ENCODE data around the gene AP3S2.

The AP3S2 gene

GRCh38 chr15:89833966-89834365, 59.8 kb downstream of the AP3S2 start:
- H3K4me3 ChIP-seq (ENCODE audit: low read length, poor library complexity, severe bottlenecking), result no peak overlapping the region
- H3K4me1 ChIP-seq (ENCODE audit: insufficient read depth, low read length, poor library complexity, severe bottlenecking), result no peaks in the 10 kb centered on the region
- no peak overlapping the region for H3K4me2 ChIP-seq (ENCODE audit: low read depth, low read length, poor library complexity, severe bottlenecking)
- no peaks in the 10 kb centered on the region for H4K20me1 ChIP-seq (ENCODE audit: insufficient read depth, low read length, poor library complexity, severe bottlenecking)
- H3K9ac ChIP-seq (ENCODE audit: low read depth, low read length, poor library complexity, severe bottlenecking), result no peak overlapping the region
- H2AFZ ChIP-seq (ENCODE audit: low read length), result no peak overlapping the region
- no peaks in the 10 kb centered on the region for H3K9me3 ChIP-seq (ENCODE audit: insufficient read depth, low read depth, low read length)
- no peaks in the 10 kb centered on the region for H3K9me2 ChIP-seq (replicated peaks; ENCODE audit: low read depth, low read length)
- no peaks in the 10 kb centered on the region for H3K27me3 ChIP-seq (ENCODE audit: insufficient read depth, low read length, poor library complexity, severe bottlenecking)
- TF ChIP-seq CTCF (conservative IDR thresholded peaks at IDR 0.05; ENCODE audit: low read length) (no peak), EZH2phosphoT487 (IDR thresholded peaks at IDR 0.05; ENCODE audit: borderline replicate concordance) (no peak)
- peaks cover 40% of the 10 kb centered on the region; the same call in 1 of the 2 replicates for H3K36me3 ChIP-seq (ENCODE audit: insufficient read depth, low read length)
- no peaks in the 10 kb centered on the region for H3K79me2 ChIP-seq (ENCODE audit: insufficient read depth, low read length)
- no peaks in the 10 kb centered on the region for H3F3A ChIP-seq (ENCODE audit: low read depth)

GRCh38 chr15:89830639-89831038, 63.2 kb downstream of the AP3S2 start:
- TF ChIP-seq EZH2phosphoT487 (IDR thresholded peaks at IDR 0.05; ENCODE audit: borderline replicate concordance) (no peak), CTCF (conservative IDR thresholded peaks at IDR 0.05; ENCODE audit: low read length) (no peak)
- Histone ChIP-seq H3K27me3 (ENCODE audit: insufficient read depth, low read length, poor library complexity, severe bottlenecking) (no peaks in the 10 kb centered on the region), H3K36me3 (ENCODE audit: insufficient read depth, low read length) (peaks cover 21% of the 10 kb centered on the region; the same call in 1 of the 2 replicates), H3K4me3 (ENCODE audit: low read length, poor library complexity, severe bottlenecking) (no peak overlapping the region), H3K9ac (ENCODE audit: low read depth, low read length, poor library complexity, severe bottlenecking) (no peak overlapping the region), H4K20me1 (ENCODE audit: insufficient read depth, low read length, poor library complexity, severe bottlenecking) (no peaks in the 10 kb centered on the region), H3K79me2 (ENCODE audit: insufficient read depth, low read length) (no peaks in the 10 kb centered on the region), H3K9me2 (replicated peaks; ENCODE audit: low read depth, low read length) (no peaks in the 10 kb centered on the region), H3K4me2 (ENCODE audit: low read depth, low read length, poor library complexity, severe bottlenecking) (no peak overlapping the region), H3K4me1 (ENCODE audit: insufficient read depth, low read length, poor library complexity, severe bottlenecking) (no peaks in the 10 kb centered on the region), H2AFZ (ENCODE audit: low read length) (no peak overlapping the region), H3K9me3 (ENCODE audit: insufficient read depth, low read depth, low read length) (no peaks in the 10 kb centered on the region), H3F3A (ENCODE audit: low read depth) (no peaks in the 10 kb centered on the region)

GRCh38 chr15:89829616-89830440, 64.0 kb downstream of the AP3S2 start:
- H3K27me3 ChIP-seq (ENCODE audit: insufficient read depth, low read length, poor library complexity, severe bottlenecking), result no peaks in the 10 kb centered on the region
- H3K36me3 ChIP-seq (ENCODE audit: insufficient read depth, low read length), result peaks cover 15% of the 10 kb centered on the region; the same call in 1 of the 2 replicates
- no peak overlapping the region for H3K4me2 ChIP-seq (ENCODE audit: low read depth, low read length, poor library complexity, severe bottlenecking)
- H3K4me3 ChIP-seq (ENCODE audit: low read length, poor library complexity, severe bottlenecking), result no peak overlapping the region
- no peak overlapping the region for H3K9ac ChIP-seq (ENCODE audit: low read depth, low read length, poor library complexity, severe bottlenecking)
- H3K79me2 ChIP-seq (ENCODE audit: insufficient read depth, low read length), result no peaks in the 10 kb centered on the region
- H2AFZ ChIP-seq (ENCODE audit: low read length), result no peak overlapping the region
- no peaks in the 10 kb centered on the region for H3K4me1 ChIP-seq (ENCODE audit: insufficient read depth, low read length, poor library complexity, severe bottlenecking)
- H4K20me1 ChIP-seq (ENCODE audit: insufficient read depth, low read length, poor library complexity, severe bottlenecking), result no peaks in the 10 kb centered on the region
- H3K9me2 ChIP-seq (replicated peaks; ENCODE audit: low read depth, low read length), result no peaks in the 10 kb centered on the region
- no peaks in the 10 kb centered on the region for H3F3A ChIP-seq (ENCODE audit: low read depth)
- TF ChIP-seq EZH2phosphoT487 (IDR thresholded peaks at IDR 0.05; ENCODE audit: borderline replicate concordance), result no peak
- TF ChIP-seq CTCF (conservative IDR thresholded peaks at IDR 0.05; ENCODE audit: low read length), result no peak
- H3K9me3 ChIP-seq (ENCODE audit: insufficient read depth, low read depth, low read length), result no peaks in the 10 kb centered on the region

All from Loucy (cell line).